AG04450 (cell line): ENCODE results near the gene FLNC. TPM values are rescaled to one million over a fixed set of nuclear protein-coding genes. Genes with fewer than 3 reads are reported as not detected.

Experiments
- CTCF ChIA-PET: fragments of 300-600, 350-600 bp; formaldehyde crosslinking; extraction: SDS; loops from one replicate; lab custom pipeline; 2022; ENCODE audit warnings: antibody characterized with exemption, inconsistent platforms; lab: Charles Lee
- POLR2A ChIA-PET: fragments of 350-600 bp; formaldehyde crosslinking; extraction: SDS; loops from one replicate; lab custom pipeline; 2021; ENCODE audit warnings: antibody characterized with exemption, inconsistent platforms; lab: Yijun Ruan, JAX
- DNase-seq: peaks from one replicate; pipeline ENCODE4 v3.0.0-alpha.2; 2011; ENCODE audit warnings: low read depth, low spot score
- H3K27ac ChIP-seq: one replicate; pipeline ENCODE4 v1.5.1; 2012; ENCODE audit warnings: low read depth, low read length, control low read depth
- H3K27me3 ChIP-seq: one replicate; pipeline ENCODE4 v1.6.0; 2012; ENCODE audit warnings: low read length; ENCODE audit not compliant: control insufficient read depth, insufficient read depth
- H3K4me3 ChIP-seq: 2 replicates; pipeline ENCODE4 v1.5.1; 2011; ENCODE audit warnings: mild to moderate bottlenecking, low read depth, low read length, control low read depth
- H3K9me3 ChIP-seq: 2 replicates; pipeline ENCODE4 v1.5.1; 2012; ENCODE audit warnings: low read length; ENCODE audit not compliant: control insufficient read depth, insufficient read depth
- CTCF ChIP-seq: IDR thresholded peaks from 2 replicates; pipeline ENCODE4 v1.5.1; 2011; ENCODE audit warnings: low read depth, low read length, control low read depth, inconsistent platforms
- polyA plus RNA-seq: library from polyadenylated mRNA; depleted of rRNA; stranded (reverse); fragments of >200 nt; gene quantifications from 2 replicates; pipeline ENCODE4 v1.2.3, GENCODE V29; 2011

FLNC gene
- polyA plus RNA-seq, 1 experiment, result 25.8 TPM

- CTCF ChIA-PET, result interaction anchor here (1.0 to 1.8 kb wide), 2 partner anchors 11 to 103 kb away, joined by 3 to 14 read pairs; no protein-coding TSS in a partner anchor
- Histone ChIP-seq H3K9me3 (no peaks in the 10 kb centered on the region; the same call in 1 of the 2 replicates), H3K27ac (no peak overlapping the region), H3K4me3 (no peak overlapping the region), H3K27me3 (no peaks in the 10 kb centered on the region)
- TF ChIP-seq CTCF, result no peak
- POLR2A ChIA-PET, result interaction anchor here (0.5 to 0.8 kb wide), 2 partner anchors 10 to 12 kb away, joined by 5 read pairs; no protein-coding TSS in a partner anchor
- DNase-seq, result no peak
Measured at GRCh38 chr7:128842674-128843641, 12.8 kb downstream of the FLNC start.

GRCh38 chr7:128843938-128844621 is 13.9 kb downstream of the FLNC start:
- POLR2A ChIA-PET, result no interaction called here
- H3K27me3 ChIP-seq, result no peaks in the 10 kb centered on the region
- H3K4me3 ChIP-seq, result no peak overlapping the region
- CTCF ChIA-PET, result no interaction called here
- no peak for TF ChIP-seq CTCF
- H3K27ac ChIP-seq, result peak overlapping the region; percentile 11
- no peaks in the 10 kb centered on the region; the same call in 1 of the 2 replicates for H3K9me3 ChIP-seq
- DNase-seq, result no peak

GRCh38 chr7:128844777-128845311 is 14.6 kb downstream of the FLNC start:
- DNase-seq, result no peak
- no peak for TF ChIP-seq CTCF
- H3K27me3 ChIP-seq, result no peaks in the 10 kb centered on the region
- ChIA-PET POLR2A (no interaction called here), CTCF (no interaction called here)
- H3K4me3 ChIP-seq, result no peak overlapping the region
- no peaks in the 10 kb centered on the region; the same call in 1 of the 2 replicates for H3K9me3 ChIP-seq
- H3K27ac ChIP-seq, result no peak overlapping the region

GRCh38 chr7:128845475-128845874 is 15.3 kb downstream of the FLNC start:
- TF ChIP-seq CTCF, result no peak
- no peak for DNase-seq
- Histone ChIP-seq H3K4me3 (no peak overlapping the region), H3K27ac (no peak overlapping the region), H3K9me3 (no peaks in the 10 kb centered on the region; the same call in 1 of the 2 replicates), H3K27me3 (no peaks in the 10 kb centered on the region)
- CTCF ChIA-PET, result no interaction called here
- POLR2A ChIA-PET, result no interaction called here
